Heart left ventricle (tissue), 13 donors: Measurements from ENCODE around the gene NYAP2.

Experiments used
- CTCF ChIP-seq, 12 donors: fragments of 200-600 bp; sonication (generic) in 4 of 12; IDR thresholded peaks; one replicate each; pipeline versions ENCODE4 v1.5.0 to v1.8.0; 2018 to 2022; ENCODE audit warnings: antibody characterized with exemption in 12 of 12, mild to moderate bottlenecking in 5 of 12
- POLR2A ChIP-seq, 2 donors: fragments of 450-650 bp; IDR thresholded peaks; one replicate each; pipeline ENCODE4 v1.6.1; 2017; ENCODE audit warnings: antibody characterized with exemption in 2 of 2, mild to moderate bottlenecking in 2 of 2, moderate library complexity in 2 of 2
- donor health status: ischemic (EF 13 %, LVEDD 7.1; RV severe dilation, severe dysfunction).
- donor health status: DM: no; HTN: yes; CAD: no.
- donor health status: DM: no; HTN: no; CAD: no.
- donor health status: ischemic (EF 25% LVEDD 6.9; RV normal size, moderate dysfunction).
- donor health status: ischemic (EF 25% LVEDD 5.7; RV mildly dilated, moderate dysfunction).
- donor health status: ischemic (EF 35%, LVEDD 5.7; RV mildly dilated, moderate dysfunction).
- donor health status: nonischemic (EF 11% LVEDD 7.7; RV severe dilation, severe dysfunction).
- donor health status: DM: yes; HTN: yes; CAD: no.
- donor health status: PGD.
- donor health status: ischemic (EF 29% LVEDD 5.4; RV normal size, mild dysfunction).
- donor health status: nonischemic (EF 23%, LVEDD 6.1; RV moderate dilation, normal function).

GRCh38 chr2:225437319-225437718 is 37.8 kb downstream of the NYAP2 start:
- TF ChIP-seq CTCF (IDR thresholded peaks at IDR 0.05) (no peak), POLR2A (IDR thresholded peaks at IDR 0.05) (no peak)
